ENCODE results near the gene TESK1.
"Not testable (repeated sequence)": the region's sequence is repeated elsewhere in the genome, so short reads cannot be mapped to it uniquely, and the experiment has no call there.

DNA sequence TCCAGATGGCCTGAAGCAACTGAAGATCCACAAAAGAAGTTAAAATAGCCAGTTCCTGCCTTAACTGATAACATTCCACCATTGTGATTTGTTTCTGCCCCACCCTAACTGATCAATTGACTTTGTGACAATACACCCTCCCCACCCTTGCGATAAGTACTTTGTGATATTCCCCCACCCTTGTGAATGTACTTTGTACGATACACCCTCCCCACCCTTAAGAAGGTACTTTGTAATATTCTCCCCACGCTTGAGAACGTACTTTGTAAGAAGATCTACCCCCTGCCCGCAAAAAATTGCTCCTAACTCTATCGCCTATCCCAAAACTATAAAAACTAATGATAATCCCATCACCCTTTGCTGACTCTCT is 31.8 kb downstream of the TESK1 start:
- TF ChIP-seq, protein P1, sequence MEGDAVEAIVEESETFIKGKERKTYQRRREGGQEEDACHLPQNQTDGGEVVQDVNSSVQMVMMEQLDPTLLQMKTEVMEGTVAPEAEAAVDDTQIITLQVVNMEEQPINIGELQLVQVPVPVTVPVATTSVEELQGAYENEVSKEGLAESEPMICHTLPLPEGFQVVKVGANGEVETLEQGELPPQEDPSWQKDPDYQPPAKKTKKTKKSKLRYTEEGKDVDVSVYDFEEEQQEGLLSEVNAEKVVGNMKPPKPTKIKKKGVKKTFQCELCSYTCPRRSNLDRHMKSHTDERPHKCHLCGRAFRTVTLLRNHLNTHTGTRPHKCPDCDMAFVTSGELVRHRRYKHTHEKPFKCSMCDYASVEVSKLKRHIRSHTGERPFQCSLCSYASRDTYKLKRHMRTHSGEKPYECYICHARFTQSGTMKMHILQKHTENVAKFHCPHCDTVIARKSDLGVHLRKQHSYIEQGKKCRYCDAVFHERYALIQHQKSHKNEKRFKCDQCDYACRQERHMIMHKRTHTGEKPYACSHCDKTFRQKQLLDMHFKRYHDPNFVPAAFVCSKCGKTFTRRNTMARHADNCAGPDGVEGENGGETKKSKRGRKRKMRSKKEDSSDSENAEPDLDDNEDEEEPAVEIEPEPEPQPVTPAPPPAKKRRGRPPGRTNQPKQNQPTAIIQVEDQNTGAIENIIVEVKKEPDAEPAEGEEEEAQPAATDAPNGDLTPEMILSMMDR (IDR thresholded peaks at IDR 0.05): not testable (repeated sequence)
- TF ChIP-seq POLR2AphosphoS5, POLR2A (IDR thresholded peaks at IDR 0.05): not testable (repeated sequence)

Measured in sigmoid colon (tissue), 4 donors.